MCF 10A (cell line): ENCODE results near the gene GHRL. TPM values are rescaled to one million over a fixed set of nuclear protein-coding genes. Genes with fewer than 3 reads are reported as not detected.

ENCODE experiments used
- BruUV-seq: library from RNA; stranded (reverse); fragments of 400-500 nt; replicated peaks from 2 replicates; lab custom pipeline; 2021; lab: Mats Ljungman, UMichigan
- CTCF ChIA-PET: fragments of 300-600 bp; sonication (Branson Sonifier 250); formaldehyde crosslinking; extraction: SDS; loops from one replicate; lab custom pipeline; 2021; ENCODE audit warnings: antibody characterized with exemption, inconsistent platforms; lab: Yijun Ruan, JAX
- POLR2A ChIA-PET: fragments of 300-600, 350-650 bp; sonication (Branson Sonifier 250); formaldehyde crosslinking; extraction: SDS; loops from one replicate; lab custom pipeline; 2020; ENCODE audit warnings: antibody characterized with exemption, inconsistent platforms; lab: Yijun Ruan, JAX
- DNase-seq: peaks from one replicate; pipeline ENCODE4 v3.0.0-alpha.2; 2018; ENCODE audit not compliant: unreplicated experiment
- H3K27ac Mint-ChIP-seq: one replicate; pipeline ENCODE4 v1.8.0; 2022; ENCODE audit warnings: mild to moderate bottlenecking, low read depth, mixed read lengths; ENCODE audit not compliant: unreplicated experiment
- H3K27me3 Mint-ChIP-seq: one replicate; pipeline ENCODE4 v1.8.0; 2022; ENCODE audit warnings: mixed read lengths; ENCODE audit not compliant: insufficient read depth, unreplicated experiment
- H3K36me3 Mint-ChIP-seq: one replicate; pipeline ENCODE4 v1.8.0; 2022; ENCODE audit warnings: mild to moderate bottlenecking, moderate library complexity, mixed read lengths; ENCODE audit not compliant: insufficient read depth, unreplicated experiment
- H3K4me1 Mint-ChIP-seq: one replicate; pipeline ENCODE4 v1.8.0; 2022; ENCODE audit warnings: mixed read lengths; ENCODE audit not compliant: insufficient read depth, unreplicated experiment
- H3K4me3 Mint-ChIP-seq: one replicate; pipeline ENCODE4 v1.8.0; 2022; ENCODE audit warnings: mild to moderate bottlenecking, moderate library complexity, mixed read lengths; ENCODE audit not compliant: unreplicated experiment
- H3K9me3 Mint-ChIP-seq: one replicate; pipeline ENCODE4 v1.8.0; 2022; ENCODE audit warnings: mixed read lengths; ENCODE audit not compliant: unreplicated experiment
- intact Hi-C: fragments of 100-400 bp; cut with micrococcal nuclease; formaldehyde crosslinking; loops from 2 replicates; pipeline ENCODE4 v1.14.1; 2022
- total RNA-seq: library from RNA; stranded (reverse); gene quantifications from 2 replicates; pipeline ENCODE4 v1.2.3, GENCODE V29; 2022
- TF ChIP-seq, protein P1 (sequence below): fragments of 200-600 bp; IDR thresholded peaks from one replicate; pipeline ENCODE4 v1.8.0; 2022; ENCODE audit warnings: antibody characterized with exemption, mild to moderate bottlenecking; ENCODE audit not compliant: unreplicated experiment

The GHRL gene
- total RNA-seq, 1 experiment from 2014 or later: not detected

DNA sequence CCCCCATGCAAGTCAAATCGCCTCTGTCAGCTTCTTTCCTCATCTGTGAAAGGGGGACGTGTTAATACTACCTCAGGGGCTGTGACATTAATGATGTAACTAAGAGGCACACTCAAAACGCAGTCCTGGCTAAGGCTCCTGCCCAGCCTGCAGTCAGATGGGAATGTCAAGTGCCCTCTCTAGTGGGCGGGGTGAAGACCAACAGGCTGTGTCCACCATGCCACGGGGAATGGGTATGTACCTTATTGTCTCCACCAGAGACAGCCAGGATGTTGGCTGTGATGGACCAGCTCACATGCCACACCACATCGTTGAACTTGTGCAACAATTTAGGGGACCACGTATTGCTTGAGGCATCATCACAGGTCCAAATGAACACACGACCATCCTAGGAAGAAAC is 11.0 kb upstream of the GHRL start:
- no peaks in the 10 kb centered on the region for H3K4me1 Mint-ChIP-seq
- H3K4me3 Mint-ChIP-seq: no peak overlapping the region
- no peak overlapping the region for H3K27ac Mint-ChIP-seq
- no TSS peak for BruUV-seq
- H3K9me3 Mint-ChIP-seq: no peaks in the 10 kb centered on the region
- ChIA-PET POLR2A (interaction anchor here (0.5 kb wide), 1 partner anchor 883 kb away, joined by 4 read pairs; no protein-coding TSS in a partner anchor), CTCF (no interaction called here)
- TF ChIP-seq, protein P1, sequence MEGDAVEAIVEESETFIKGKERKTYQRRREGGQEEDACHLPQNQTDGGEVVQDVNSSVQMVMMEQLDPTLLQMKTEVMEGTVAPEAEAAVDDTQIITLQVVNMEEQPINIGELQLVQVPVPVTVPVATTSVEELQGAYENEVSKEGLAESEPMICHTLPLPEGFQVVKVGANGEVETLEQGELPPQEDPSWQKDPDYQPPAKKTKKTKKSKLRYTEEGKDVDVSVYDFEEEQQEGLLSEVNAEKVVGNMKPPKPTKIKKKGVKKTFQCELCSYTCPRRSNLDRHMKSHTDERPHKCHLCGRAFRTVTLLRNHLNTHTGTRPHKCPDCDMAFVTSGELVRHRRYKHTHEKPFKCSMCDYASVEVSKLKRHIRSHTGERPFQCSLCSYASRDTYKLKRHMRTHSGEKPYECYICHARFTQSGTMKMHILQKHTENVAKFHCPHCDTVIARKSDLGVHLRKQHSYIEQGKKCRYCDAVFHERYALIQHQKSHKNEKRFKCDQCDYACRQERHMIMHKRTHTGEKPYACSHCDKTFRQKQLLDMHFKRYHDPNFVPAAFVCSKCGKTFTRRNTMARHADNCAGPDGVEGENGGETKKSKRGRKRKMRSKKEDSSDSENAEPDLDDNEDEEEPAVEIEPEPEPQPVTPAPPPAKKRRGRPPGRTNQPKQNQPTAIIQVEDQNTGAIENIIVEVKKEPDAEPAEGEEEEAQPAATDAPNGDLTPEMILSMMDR: no peak
- H3K27me3 Mint-ChIP-seq: no peaks in the 10 kb centered on the region
- H3K36me3 Mint-ChIP-seq: peaks cover 86% of the 10 kb centered on the region
- intact Hi-C loops: no loop called here
- no peak for DNase-seq

- Mint-ChIP-seq H3K27ac (no peak overlapping the region), H3K4me3 (no peak overlapping the region), H3K27me3 (no peaks in the 10 kb centered on the region), H3K4me1 (no peaks in the 10 kb centered on the region), H3K36me3 (peaks cover 79% of the 10 kb centered on the region), H3K9me3 (no peaks in the 10 kb centered on the region)
- TF ChIP-seq, protein P1: no peak
- BruUV-seq: no TSS peak
- CTCF ChIA-PET: no interaction called here
- intact Hi-C loops: no loop called here
- DNase-seq: no peak
- POLR2A ChIA-PET: interaction anchor here (0.5 kb wide), 1 partner anchor 882 kb away, joined by 4 read pairs; no protein-coding TSS in a partner anchor
These were observed 10.4 kb upstream of the GHRL start for GRCh38 chr3:10303105-10303504.

GRCh38 chr3:10300087-10300486 is 7.3 kb upstream of the GHRL start:
- peaks cover 69% of the 10 kb centered on the region for H3K36me3 Mint-ChIP-seq
- intact Hi-C loops: no loop called here
- POLR2A ChIA-PET: interaction anchor here (1.4 kb wide), 1 partner anchor 20 kb away, joined by 3 read pairs; no protein-coding TSS in a partner anchor
- H3K4me3 Mint-ChIP-seq: no peak overlapping the region
- TF ChIP-seq, protein P1: no peak
- H3K9me3 Mint-ChIP-seq: no peaks in the 10 kb centered on the region
- DNase-seq: no peak
- BruUV-seq: no TSS peak
- CTCF ChIA-PET: interaction anchor here (0.7 to 1.1 kb wide), 2 partner anchors 13 to 1203 kb away, joined by 3 to 9 read pairs; no protein-coding TSS in a partner anchor
- no peaks in the 10 kb centered on the region for H3K4me1 Mint-ChIP-seq
- H3K27ac Mint-ChIP-seq: no peak overlapping the region
- no peaks in the 10 kb centered on the region for H3K27me3 Mint-ChIP-seq

- no TSS peak for BruUV-seq
- Mint-ChIP-seq H3K4me3 (no peak overlapping the region), H3K9me3 (no peaks in the 10 kb centered on the region), H3K27me3 (no peaks in the 10 kb centered on the region), H3K27ac (no peak overlapping the region), H3K4me1 (no peaks in the 10 kb centered on the region), H3K36me3 (peaks cover 67% of the 10 kb centered on the region)
- CTCF ChIA-PET: interaction anchor here (0.6 to 1.1 kb wide), 3 partner anchors 13 to 1202 kb away, joined by 3 to 9 read pairs (median 3); no protein-coding TSS in a partner anchor
- intact Hi-C loops: no loop called here
- POLR2A ChIA-PET: interaction anchor here (1.4 kb wide), 1 partner anchor 21 kb away, joined by 3 read pairs; no protein-coding TSS in a partner anchor
- no peak for DNase-seq
- TF ChIP-seq, protein P1: no peak
These were observed 6.9 kb upstream of the GHRL start for GRCh38 chr3:10299679-10300078.
